GM21737 (cell line): ENCODE data around the gene OR2S2.

ENCODE experiments used
- ATAC-seq: cut with Tn5 transposase; IDR thresholded peaks from one replicate; pipeline ENCODE4 v1.9.1; 2021; ENCODE audit warnings: mild to moderate bottlenecking, moderate library complexity; ENCODE audit not compliant: unreplicated experiment

Gene OR2S2

DNA sequence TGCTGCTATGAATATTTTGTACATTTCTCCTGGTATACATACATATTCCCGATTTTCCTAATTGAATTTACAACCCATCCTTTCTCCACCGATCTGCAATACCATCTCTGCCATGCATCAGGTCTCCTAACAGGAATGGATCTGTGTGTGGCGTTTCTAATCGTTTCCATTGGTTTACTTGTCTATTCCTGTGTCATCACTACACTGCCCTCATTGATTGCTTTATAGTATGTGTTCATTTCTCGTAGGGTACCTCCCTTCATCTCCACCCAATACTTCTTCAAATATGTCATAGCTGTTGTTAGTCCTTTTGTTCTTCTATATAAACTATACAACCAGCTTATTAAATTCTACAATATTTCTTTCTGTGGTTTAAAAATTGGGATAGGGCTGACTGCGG lies 7.1 kb upstream of the OR2S2 start:
- ATAC-seq: no peak

DNA sequence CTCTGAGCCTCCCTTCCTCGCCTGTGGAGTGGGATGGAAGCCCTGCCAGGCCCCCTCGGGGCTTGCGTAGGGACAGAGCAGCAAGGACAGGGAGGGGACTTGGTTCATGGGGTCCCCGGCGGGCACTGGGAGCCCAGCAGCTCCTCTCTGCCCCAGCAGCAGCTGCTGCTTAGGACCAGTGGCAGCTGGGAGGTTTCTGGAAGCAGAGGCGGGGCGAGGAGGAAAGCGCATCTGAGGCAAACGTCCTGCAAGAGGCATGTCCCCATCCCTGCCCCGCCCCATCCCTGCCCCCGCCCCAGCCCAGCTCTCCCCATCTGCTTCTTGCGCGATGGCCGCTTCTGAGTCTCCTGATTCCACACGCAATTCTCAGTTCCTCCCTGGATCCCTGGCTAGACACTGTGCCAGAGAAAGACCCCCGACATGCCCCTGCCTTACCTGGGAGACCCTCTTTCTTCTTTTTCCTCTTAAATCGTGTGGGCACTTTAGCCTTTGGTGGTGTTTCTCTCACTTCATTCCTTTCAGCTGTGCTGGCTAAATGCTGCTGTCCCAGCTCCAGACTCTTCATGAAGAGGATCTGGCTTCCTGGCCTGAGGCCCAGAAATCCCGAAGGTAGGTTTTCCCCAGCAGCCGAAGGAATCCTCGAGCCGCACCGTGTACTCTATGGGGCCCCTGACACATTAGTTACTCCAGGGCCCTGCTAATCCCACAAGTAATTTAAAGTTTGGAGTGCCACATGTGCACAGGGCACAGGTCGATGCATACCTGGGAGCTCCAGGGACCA lies 4.4 kb upstream of the OR2S2 start:
- ATAC-seq: no peak

DNA sequence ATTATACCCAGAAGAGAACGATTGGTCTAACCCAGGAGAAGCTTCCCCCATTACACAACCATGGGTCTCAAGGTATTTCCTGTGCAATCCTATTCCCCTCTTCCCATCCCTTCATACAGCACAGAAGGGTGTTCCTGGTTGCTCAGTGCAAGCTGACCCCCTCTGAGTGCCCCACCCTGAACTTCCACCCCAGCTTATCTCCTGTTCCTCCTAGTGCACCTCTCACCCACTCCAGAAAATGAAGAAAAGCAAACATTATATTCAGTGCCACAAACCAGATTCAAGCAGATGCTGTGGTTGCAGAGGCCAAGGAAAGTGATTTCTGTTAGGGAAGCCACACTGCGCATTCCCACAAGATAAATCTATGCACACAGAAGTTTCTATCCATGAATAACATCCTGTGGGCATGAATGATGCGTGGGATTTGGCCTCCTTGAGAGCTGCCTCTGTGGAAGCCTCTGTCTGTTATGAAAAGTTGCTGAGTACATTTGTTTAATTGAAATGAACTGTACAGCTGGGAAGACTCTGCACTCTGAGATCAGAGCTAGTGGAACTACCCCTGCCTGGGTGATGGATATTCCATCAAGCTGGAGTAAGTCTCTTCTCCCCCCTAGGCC lies 2.2 kb upstream of the OR2S2 start:
- ATAC-seq: no peak

DNA sequence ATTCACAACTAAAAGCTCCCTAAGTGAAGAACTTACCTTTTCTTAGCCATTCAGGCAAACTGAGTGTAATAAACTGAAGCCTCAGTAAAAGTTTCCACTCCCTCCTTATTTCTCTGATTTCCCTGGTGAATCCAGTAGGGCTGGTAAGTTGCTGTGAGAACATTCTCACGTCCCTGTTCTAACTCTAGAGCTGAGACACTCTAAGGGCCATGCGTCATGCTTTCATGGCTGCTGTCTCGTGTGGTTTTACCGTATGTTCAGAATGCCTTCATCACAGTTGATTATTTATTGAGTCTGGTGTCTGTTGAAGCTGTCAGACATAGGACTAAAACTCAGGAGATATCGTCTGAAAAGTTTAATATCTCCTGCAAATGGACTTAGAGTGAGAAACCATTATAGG lies 1.3 kb downstream of the OR2S2 start:
- no peak for ATAC-seq

DNA sequence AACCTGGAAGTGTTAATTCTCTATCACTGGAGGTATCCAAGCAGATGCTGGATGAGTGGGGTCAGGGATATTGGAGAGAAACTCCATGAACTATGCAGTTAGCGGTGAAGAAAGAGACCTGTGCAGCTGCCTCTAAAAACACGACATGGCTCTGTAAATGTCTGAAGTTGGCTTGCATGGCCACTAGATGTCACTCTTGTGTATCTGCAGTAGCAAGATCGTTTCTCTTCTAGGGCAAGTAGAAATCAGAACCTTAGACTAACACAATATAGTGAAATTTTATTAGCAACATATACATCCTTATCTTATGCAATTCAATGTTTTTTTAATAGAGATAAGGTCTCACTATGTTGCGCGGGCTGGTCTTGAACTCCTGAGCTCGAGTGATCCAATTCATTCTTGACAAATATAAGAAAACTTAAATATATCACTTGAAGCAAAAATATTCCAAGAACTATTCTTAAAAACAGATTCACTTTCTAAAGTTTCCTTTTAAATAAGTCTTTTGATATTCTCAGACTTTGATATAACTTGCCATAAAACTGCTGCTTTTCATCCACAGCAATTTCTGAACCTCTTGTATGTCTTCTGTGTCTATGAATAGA lies 2.9 kb downstream of the OR2S2 start:
- ATAC-seq: no peak

DNA sequence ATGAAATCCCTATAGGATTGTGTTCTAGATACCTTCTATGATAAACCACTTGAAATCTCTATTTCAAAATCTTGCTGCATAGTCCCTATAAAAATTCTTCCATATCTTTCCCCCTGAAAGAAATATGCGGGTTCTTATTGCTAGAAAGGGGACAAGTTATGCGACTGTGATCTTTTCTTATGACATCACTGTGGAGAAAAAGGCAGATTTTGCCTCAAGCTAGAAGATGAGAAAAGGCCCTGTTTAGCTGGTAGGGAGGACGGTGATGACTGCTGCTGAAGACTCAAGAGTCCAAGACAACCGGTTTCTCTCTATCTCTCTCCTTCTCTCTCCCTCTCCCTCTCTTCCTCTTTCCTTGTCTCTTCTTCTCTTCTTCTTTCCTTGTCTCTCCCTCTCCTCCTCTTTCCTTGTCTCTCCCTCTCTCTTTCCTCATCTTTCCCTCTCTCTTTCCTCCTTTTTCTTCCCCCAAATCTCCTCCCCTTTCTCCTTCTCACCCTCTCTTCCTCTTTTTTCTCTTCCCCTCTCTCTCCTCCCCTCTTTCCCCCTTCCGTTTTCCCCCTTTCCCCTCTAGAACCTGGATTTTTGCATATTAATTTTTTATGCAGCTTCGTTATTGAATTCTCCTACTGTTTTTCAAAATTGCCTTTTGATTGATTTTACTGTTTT lies 5.3 kb downstream of the OR2S2 start:
- ATAC-seq: no peak

DNA sequence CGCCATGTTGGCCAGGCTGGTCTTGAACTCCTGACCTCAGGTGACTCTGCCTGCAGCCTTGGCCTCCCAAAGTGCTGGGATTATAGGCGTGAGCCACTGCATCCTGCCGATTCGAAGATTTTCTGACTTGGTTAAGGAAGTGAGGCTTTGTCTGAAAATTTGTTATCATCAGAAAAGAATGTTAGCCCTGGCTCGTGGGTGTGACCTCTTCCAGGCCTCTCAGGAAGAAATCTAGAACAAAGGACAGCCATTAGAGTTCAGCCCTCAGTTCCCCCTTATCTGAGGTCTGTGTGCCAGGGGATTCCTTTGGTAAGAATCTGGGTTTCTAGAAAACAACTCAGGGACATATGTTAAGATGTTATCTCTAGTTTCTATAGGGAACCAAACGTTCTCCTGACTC lies 6.2 kb downstream of the OR2S2 start:
- no peak for ATAC-seq

DNA sequence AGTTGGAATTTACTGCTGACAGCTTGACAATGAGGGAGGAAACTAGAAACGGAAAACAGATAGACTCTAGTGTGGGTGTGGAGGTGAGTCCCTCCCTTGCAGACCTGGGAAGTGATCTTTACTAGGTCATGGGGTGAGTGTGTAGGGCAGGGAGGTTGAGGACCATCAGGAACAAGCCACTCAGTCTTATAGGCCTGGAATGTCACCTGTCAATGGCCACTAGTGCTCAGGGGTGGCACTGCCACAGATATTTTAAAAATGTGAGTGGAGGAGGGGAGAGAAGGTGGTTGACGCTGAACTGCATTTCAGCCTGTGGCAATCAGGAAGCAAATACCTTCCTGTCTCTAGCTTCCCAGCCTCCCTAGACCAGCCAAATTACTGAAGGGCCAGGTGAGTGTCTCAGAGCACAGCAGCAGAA lies 9.0 kb downstream of the OR2S2 start:
- no peak for ATAC-seq

DNA sequence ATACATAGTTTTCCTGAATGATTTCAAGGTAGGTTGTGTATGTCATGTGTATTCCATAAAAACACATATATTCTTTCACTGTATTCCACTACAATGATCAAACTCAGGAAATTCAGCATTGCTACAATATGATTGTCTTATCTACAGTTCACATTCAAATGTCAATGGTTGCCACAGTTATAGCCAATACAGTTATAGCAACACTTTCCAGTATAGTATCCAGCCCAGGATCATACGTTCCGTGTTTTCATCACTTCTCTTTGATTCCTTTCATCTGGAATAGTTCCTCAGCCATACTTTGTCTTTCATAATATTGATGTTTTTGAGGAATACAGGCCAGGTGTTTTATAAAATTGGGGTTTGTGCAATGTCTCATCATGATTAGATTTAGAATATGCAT lies 9.5 kb downstream of the OR2S2 start:
- no peak for ATAC-seq

DNA sequence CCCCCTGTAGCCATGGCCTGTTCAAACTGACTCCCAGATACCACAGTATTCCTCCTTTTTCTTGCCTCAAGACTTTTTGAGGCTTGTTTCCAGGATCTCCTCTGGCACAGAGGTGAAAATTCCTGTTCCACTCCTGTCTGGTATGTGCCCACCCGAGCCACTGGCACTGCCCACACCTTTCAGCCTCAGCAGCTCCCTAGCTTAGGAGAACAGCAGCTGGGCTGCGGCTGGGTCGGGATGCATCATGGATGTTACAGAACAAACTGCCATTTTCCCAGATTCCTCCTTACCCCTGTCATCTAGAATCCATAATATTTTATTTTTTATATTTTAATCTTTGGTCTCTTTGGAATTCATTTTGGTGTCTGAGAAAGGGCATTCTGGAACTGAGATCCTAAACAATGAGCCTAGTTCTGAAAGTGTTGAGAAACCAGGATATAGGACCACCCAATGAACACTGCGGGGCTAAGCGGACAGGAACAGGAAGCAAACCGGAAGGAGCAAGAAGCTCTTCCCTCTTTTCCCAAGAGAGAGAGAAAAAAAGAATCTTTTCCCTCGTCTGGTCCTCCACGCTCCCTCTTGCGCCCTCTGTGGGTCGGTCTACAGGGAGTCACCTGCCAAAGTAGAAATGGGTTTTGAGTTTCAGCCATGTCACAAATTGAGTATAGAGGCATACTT lies 12.5 kb downstream of the OR2S2 start:
- no peak for ATAC-seq

DNA sequence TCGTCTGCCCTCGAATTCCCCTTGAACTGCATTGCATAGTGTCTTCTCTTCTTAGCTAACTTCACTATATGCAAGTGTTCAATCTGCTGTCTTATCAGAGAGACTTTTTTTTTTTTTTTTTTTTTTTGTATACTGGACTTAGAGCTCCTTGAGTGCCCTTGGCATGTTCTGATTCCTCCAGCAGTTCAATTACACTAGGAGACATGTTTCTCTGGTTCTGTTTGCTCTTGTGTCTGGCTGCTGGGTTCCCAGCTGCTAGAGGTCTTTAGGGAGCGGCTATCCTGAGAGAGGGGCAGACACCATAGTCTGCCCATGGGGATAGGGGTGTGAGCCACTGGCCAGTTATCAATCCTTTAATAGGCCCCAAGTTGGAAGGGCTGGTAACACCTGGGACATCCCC lies 13.1 kb downstream of the OR2S2 start:
- ATAC-seq: no peak

DNA sequence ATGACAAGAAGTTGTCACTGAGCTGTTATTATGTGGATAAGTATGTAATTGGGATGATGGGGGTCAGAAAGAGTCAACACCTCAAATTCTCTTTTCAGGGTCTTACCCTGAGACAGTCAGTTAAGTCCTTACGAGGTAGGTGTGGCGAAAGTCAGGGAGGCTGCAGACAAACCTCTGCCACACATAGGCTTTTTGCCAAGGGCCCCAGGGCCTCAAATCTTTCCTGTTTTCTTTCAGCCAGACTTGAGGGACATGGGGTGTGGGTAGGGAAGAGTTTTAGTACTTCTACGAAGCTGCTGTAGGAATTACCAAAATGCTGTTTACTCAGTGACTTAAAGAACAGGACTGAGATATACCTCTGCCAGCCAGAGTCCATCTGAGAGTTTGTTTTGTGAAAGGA lies 13.8 kb downstream of the OR2S2 start:
- no peak for ATAC-seq

DNA sequence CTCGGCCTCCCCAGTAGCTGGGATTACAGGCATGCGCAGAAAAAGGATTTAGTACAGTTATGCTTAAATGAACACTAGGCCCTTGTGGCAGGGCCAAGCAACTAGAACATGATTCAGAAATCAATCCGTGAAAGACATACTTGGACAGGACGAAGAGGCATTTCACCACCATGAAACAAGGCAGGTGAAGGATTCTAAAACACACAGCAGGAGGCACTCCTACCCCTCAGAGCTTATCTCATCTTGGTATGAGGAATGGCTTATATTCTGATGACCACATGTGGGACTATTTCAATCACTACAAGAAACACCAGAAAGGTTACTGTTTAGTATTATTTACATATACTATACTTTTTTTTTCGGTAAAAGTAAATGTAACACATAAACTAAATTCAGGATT lies 15.7 kb downstream of the OR2S2 start:
- no peak for ATAC-seq

DNA sequence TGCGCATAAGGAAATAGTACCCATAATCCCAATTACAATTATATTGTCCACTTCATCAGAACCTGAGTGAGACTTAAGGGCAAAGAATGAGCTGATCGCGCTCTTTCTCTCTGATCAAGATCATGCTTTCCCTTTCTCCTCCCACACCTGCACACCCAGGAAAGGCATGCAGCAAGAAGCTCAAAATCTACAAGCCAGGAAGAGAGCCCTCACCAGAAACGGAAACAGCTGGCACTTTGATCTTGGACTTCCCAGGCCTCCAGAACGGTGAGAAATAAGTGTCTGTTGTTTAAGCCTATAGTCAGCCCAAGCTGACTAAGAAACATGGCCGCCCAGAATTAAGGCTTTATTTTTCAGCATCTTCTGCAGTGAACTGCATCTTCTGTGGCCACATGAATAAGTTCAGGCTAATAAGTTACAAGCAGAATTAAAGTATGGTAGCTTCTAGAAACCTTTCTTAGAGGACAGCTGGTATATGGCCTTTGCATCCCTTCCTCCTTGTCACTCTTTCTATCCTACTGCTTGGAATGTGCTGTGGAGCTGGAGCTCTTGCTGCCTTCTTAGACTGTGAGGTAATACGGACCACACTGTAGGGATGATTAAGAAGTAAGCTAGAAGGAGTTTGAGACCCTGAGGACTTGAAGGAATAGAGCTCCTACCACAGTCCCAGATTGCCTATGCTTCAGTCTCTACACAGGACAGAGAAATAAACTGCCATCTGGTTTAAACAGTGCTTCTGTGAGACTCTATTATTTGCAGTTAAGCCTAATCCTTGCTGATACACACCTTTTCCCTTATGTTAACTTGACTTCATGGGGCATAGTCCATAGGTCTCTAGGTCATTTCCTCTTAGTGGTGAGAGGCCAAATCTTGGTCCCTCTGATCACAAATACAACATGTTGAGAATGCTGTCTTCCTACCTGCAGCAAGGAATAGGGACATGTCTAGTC lies 17.2 kb downstream of the OR2S2 start:
- no peak for ATAC-seq

DNA sequence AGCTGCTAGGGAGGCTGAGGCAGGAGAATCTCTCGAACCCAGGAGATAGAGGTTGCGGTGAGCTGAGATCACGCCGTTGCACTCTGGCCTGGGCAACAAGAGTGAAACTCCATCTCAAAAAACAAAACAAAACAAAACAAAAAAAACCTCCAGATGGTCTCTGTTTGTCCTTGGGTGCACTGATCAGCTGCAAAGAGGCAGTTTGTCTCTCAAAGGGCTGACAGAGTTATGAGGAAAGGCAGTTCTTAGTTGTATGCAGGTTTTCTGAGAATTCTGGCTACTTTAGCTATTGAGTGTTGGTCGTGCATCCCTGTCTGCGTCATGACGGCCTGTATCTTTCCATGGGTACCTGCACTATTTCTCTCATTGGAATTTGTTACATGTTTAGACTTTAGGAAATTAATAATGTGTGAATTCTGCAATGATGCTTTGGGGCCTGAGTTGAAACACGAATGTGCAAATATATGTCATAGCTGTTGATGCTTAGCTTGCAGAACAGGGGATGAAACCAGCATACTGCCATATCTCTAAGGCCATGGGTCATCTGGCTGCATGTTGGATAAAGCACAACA lies 18.2 kb downstream of the OR2S2 start:
- no peak for ATAC-seq

DNA sequence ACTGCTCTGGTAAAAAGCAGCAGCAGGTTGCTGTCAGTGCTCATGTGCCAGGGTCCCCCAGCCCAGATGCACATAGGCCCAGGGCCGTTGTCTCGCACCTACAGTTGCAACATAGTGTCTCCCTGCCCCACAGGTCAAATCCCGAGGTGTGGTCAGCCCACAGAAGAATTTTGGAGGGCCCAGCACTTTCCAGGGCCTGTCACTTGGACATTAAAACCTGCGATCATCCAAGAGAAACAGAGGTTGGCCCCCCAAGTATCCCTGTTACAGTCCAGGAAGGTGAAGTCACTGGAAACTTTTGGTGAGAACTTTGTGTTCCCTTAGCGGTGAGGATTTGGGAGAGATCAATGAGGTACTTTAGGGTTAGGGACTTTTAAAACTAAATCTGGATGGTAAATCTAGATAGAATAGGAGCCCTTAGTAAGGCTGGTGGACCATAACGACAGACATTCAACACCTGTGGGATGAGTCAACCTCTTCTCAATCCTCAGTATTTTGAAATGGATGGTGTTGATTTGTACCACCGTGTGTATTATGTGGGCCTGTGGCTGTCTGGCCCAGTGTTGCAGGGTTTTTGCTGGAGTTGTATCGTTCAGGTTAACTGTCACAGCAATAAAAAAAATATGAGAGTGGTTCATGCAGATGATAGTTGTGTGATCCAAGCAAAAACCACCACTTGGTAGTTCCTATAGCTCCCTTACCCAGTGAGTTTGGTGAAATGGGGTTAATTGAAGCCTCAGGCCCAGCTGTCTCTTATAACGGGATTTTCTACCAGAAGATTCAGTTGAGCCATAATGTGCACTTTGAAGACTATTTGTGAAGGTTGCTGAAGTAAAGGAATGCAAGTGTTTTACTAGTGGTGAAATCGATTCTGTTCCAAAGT lies 19.2 kb downstream of the OR2S2 start:
- ATAC-seq: no peak

DNA sequence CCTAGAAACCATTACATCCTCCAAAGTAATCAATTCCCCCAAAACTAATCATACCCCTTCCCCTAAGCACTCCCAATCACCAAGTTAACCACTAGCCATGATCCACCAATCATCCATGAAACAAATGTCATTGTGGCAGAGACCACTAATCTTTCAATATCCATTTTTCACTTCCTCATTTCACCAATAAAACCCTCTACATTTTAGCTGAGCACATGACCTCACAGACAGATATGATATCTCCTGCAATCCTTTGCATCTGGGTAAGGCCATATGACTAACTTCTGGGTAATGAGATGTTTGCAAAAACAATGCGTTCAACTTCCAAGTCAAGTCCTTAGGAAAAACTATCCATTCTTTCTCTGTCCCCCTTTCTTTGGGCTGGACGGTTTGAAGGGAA lies 20.7 kb downstream of the OR2S2 start:
- no peak for ATAC-seq

DNA sequence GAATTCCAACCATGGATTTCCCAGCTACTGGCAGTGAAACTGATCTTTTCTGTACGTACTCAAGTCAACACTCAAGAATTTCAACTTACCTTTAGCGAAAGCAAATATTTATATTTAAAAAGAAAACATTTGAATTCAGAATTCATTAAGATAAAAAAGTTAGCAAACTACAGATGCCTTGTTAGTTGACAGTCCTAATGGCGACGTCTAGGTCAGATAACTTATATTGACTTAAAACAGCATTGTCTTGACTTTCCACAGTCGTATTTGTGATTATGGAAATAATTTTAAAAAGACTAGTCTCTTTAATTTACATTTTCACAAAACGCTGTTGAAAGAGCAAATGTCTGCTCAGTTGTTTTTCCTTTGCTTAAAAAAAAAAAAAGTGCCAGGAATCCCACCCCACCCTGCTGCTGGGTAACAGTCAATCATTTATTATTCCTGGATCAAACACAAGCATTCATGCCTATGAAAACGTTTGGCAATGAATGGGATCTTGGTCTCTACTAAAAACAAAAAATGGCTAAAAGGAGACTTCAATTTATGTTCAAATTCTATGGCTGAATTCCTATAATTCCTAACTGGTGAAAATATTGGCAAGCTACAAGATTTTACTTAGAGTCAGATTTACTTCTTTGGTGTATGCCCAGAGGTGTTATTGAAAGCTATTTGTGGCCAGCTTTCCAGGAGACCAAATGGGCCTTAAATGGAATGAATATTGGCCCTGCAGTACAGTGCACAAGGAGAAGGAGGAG lies 22.0 kb downstream of the OR2S2 start:
- ATAC-seq: no peak
